Neural crest cell (in vitro differentiated cells): Measurements from ENCODE around the gene CAD. TPM values are rescaled to one million over a fixed set of nuclear protein-coding genes. Genes with fewer than 3 reads are reported as not detected.

ENCODE experiments used
- DNase-seq: peaks from one replicate; pipeline ENCODE4 v3.0.0; 2021; ENCODE audit warnings: low read depth, mixed read lengths, low spot score
- H3K27ac Mint-ChIP-seq: one replicate; pipeline ENCODE4 v1.8.0; 2021; ENCODE audit warnings: mild to moderate bottlenecking, mixed read lengths; ENCODE audit not compliant: unreplicated experiment
- H3K27me3 Mint-ChIP-seq: 2 replicates; pipeline ENCODE4 v1.8.0; 2021; ENCODE audit warnings: low read depth, mild to moderate bottlenecking, mixed read lengths
- H3K36me3 Mint-ChIP-seq: 2 replicates; pipeline ENCODE4 v1.8.0; 2021; ENCODE audit warnings: low read depth, mild to moderate bottlenecking, mixed read lengths
- H3K4me1 Mint-ChIP-seq: 2 replicates; pipeline ENCODE4 v1.8.0; 2021; ENCODE audit warnings: mixed read lengths
- H3K4me3 Mint-ChIP-seq: one replicate; pipeline ENCODE4 v1.8.0; 2021; ENCODE audit warnings: mild to moderate bottlenecking, mixed read lengths
- H3K9me3 Mint-ChIP-seq: 2 replicates; pipeline ENCODE4 v1.8.0; 2021; ENCODE audit warnings: mixed read lengths
- total RNA-seq: library from RNA; stranded (reverse); gene quantifications from 2 replicates; pipeline ENCODE4 v1.2.1, GENCODE V29; 2021
- TF ChIP-seq, protein P1 (sequence below): fragments of 200-600 bp; sonication (generic); conservative IDR thresholded peaks from 2 replicates; pipeline ENCODE4 v1.5.0; 2021; ENCODE audit warnings: antibody characterized with exemption, mild to moderate bottlenecking

CAD gene
- total RNA-seq, 1 donor from 2014 or later: 117 TPM

DNA sequence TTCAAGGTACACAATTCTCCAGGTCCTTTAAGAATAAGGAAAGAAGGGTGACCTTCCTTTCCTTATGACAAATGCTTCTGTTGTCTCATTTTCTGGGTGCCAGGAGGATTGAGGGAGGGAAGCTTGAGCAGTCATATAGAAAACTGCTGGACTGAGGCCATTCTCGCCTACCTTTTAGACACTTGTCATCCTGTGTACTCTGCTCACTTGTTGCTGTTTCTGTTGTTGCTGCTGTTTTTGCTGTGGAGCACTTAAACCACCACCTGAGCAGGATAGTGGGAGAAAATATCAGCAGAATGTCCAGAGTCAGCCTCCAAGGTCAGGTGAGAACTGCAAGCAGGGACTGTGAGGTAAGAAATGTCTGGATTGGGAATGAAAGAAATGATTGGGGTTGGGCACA, 60.8 kb downstream of the CAD start:
- peaks cover 57% of the 10 kb centered on the region for H3K27me3 Mint-ChIP-seq
- no peaks in the 10 kb centered on the region for H3K36me3 Mint-ChIP-seq
- no peak overlapping the region for H3K27ac Mint-ChIP-seq
- H3K9me3 Mint-ChIP-seq: no peaks in the 10 kb centered on the region
- TF ChIP-seq, protein P1, sequence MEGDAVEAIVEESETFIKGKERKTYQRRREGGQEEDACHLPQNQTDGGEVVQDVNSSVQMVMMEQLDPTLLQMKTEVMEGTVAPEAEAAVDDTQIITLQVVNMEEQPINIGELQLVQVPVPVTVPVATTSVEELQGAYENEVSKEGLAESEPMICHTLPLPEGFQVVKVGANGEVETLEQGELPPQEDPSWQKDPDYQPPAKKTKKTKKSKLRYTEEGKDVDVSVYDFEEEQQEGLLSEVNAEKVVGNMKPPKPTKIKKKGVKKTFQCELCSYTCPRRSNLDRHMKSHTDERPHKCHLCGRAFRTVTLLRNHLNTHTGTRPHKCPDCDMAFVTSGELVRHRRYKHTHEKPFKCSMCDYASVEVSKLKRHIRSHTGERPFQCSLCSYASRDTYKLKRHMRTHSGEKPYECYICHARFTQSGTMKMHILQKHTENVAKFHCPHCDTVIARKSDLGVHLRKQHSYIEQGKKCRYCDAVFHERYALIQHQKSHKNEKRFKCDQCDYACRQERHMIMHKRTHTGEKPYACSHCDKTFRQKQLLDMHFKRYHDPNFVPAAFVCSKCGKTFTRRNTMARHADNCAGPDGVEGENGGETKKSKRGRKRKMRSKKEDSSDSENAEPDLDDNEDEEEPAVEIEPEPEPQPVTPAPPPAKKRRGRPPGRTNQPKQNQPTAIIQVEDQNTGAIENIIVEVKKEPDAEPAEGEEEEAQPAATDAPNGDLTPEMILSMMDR: no peak
- no peak for DNase-seq
- no peak overlapping the region for H3K4me3 Mint-ChIP-seq
- H3K4me1 Mint-ChIP-seq: no peaks in the 10 kb centered on the region

DNA sequence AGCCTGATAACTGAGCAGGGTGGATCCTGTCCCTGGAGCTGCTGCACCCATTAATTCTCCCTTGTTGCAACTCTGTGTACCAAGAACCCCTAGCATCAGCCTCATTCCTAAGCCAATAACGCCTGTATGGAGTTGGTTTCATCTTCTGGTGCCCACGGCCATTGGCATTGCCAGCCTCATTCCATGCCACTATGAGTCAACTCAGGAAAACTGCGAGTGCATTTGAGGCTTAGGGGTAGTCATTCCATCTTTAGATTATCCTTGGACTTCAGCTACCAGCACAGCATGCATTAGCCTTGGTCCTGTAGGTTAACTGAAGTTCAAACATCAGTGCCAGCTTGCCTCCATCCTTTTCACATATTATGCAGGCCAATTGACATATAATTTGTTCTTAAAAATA, 63.7 kb downstream of the CAD start:
- no peak overlapping the region for H3K4me3 Mint-ChIP-seq
- DNase-seq: no peak
- H3K4me1 Mint-ChIP-seq: no peaks in the 10 kb centered on the region
- TF ChIP-seq, protein P1: no peak
- H3K27ac Mint-ChIP-seq: no peak overlapping the region
- H3K27me3 Mint-ChIP-seq: peaks cover 72% of the 10 kb centered on the region
- H3K9me3 Mint-ChIP-seq: no peaks in the 10 kb centered on the region
- H3K36me3 Mint-ChIP-seq: no peaks in the 10 kb centered on the region

DNA sequence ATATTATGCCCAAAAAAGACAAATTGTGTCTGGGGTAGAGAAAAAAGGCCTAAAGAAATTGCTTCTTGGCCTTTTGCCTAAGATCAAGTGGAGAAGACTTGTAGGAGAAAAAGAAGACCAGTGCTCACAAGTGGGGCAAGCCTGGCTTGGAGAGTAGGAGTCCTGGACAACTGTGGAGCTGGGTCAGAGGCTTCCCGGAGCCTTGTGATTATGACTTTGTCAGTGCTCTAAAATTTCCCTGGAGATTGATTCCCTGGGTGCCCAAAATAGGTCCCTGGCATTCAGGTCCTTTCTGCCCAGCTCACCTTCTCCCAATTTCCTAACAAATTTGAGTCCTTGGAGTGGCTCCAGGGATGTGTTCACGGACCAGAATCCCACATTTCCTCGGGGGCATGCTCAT, 64.3 kb downstream of the CAD start:
- H3K4me3 Mint-ChIP-seq: no peak overlapping the region
- H3K36me3 Mint-ChIP-seq: no peaks in the 10 kb centered on the region
- TF ChIP-seq, protein P1: no peak
- DNase-seq: no peak
- H3K27me3 Mint-ChIP-seq: peaks cover 73% of the 10 kb centered on the region
- no peak overlapping the region for H3K27ac Mint-ChIP-seq
- H3K9me3 Mint-ChIP-seq: no peaks in the 10 kb centered on the region
- H3K4me1 Mint-ChIP-seq: no peaks in the 10 kb centered on the region

DNA sequence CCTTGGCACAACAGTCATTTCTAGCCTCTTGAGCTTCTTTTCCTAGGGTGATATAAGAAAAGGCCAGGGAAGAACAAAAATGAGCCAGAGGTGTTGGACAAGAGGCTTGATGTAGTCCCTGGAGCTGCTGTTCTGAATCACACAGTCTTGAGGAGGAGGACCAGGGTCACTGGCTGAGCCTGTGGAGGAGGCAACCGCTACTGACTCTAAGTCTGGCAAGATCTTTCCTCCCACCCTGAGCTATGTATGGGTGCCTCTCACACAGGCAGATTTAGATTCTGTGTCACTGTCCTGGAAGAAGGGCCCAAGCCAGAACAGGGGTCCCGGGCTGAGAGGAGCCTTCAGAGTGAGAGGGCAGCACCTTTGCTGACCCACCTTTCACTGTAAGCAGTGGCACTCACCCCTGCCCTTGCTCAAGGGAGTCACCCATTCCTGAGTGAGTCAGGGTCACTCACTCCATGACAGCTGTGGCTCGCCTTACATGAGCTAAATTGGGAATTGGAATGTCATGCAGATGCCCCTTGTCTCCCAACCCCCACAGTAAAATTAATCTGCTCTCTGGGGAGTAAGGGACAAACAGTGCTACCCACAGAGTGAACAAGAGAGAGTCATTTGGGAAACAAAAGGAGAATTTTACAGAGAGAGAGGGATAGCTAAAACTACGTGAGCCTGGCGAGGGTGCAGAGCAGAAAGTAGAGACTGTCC, 64.8 kb downstream of the CAD start, which contains the start of gene TRIM54:
TRIM54 (plus strand) TSS at position 575 of the 705 bp plus-strand sequence. CDS start 303 bp downstream, outside the sequence.
- Mint-ChIP-seq H3K27ac (no peak within 1 kb of the TSS), H3K4me1 (no peaks in the 10 kb centered on the region), H3K9me3 (no peaks in the 10 kb centered on the region), H3K27me3 (peaks cover 75% of the 10 kb centered on the region), H3K4me3 (no peak within 1 kb of the TSS), H3K36me3 (no peaks in the 10 kb centered on the region)
- TF ChIP-seq, protein P1: no peak
- no peak for DNase-seq

DNA sequence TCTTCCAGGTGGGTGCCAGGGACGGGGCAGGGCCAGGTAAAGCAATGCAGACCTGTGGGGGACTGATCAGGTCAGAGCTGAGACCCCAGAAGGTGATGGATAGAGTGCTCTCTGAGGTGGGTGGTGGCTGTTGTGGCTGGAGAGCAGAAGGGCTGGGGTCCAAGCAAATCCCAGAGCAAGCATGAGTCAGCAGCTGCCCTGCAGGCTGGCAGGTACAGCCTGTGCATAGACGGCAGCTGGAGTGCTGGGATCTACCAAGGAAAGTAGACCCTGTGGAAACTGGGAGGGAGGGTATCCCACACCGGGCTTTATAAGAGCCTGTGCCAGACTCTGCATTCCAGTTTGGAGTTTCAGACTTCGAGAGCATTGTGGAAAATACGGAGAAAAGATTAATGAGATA, 65.7 kb downstream of the CAD start:
- Mint-ChIP-seq H3K36me3 (no peaks in the 10 kb centered on the region), H3K27ac (no peak overlapping the region), H3K4me1 (no peaks in the 10 kb centered on the region), H3K4me3 (no peak overlapping the region), H3K9me3 (no peaks in the 10 kb centered on the region), H3K27me3 (peaks cover 76% of the 10 kb centered on the region)
- TF ChIP-seq, protein P1: no peak
- no peak for DNase-seq
